ENCODE results near the gene CEP78.

Gene CEP78

DNA sequence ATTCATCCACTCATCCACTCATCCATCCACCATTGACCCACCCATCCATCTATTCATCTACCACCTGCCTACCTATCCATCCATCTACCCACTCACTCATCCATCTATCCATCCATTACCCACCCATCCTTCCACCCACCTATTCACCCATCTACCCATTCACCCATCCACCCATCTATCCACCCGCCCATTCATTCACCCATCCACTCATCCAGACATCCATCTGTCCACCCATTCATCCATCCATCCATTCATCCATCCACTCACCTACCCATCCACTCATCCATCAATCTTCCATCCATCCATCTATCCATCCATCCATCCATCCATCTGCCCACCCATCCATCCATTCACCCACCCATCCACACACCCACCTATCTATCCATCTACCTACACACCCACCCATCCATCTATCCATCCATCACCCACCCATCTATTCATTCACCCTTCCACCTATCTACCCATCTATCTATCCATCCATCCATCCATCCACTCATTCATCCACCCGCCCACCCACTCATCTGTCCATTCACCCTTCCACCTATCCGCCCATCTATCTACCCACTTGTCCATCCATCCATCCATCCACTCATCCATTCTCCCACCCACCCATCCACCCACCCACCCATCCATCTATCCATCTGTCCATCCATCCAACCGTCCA is 84.3 kb downstream of the CEP78 start:
- ATAC-seq (ENCODE audit: low read depth) (no peak), DNase-seq (ENCODE audit: low spot score) (no peak)
- H3K4me1 ChIP-seq (ENCODE audit: insufficient read depth, poor library complexity, severe bottlenecking): no peaks in the 10 kb centered on the region
- H3K4me3 ChIP-seq (ENCODE audit: severe bottlenecking): no peak overlapping the region
- H3K27ac ChIP-seq (ENCODE audit: poor library complexity, severe bottlenecking): no peak overlapping the region
- TF ChIP-seq, protein P1, sequence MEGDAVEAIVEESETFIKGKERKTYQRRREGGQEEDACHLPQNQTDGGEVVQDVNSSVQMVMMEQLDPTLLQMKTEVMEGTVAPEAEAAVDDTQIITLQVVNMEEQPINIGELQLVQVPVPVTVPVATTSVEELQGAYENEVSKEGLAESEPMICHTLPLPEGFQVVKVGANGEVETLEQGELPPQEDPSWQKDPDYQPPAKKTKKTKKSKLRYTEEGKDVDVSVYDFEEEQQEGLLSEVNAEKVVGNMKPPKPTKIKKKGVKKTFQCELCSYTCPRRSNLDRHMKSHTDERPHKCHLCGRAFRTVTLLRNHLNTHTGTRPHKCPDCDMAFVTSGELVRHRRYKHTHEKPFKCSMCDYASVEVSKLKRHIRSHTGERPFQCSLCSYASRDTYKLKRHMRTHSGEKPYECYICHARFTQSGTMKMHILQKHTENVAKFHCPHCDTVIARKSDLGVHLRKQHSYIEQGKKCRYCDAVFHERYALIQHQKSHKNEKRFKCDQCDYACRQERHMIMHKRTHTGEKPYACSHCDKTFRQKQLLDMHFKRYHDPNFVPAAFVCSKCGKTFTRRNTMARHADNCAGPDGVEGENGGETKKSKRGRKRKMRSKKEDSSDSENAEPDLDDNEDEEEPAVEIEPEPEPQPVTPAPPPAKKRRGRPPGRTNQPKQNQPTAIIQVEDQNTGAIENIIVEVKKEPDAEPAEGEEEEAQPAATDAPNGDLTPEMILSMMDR (IDR thresholded peaks at IDR 0.05; ENCODE audit: poor library complexity, severe bottlenecking): no peak
- no peaks in the 10 kb centered on the region for H3K9me3 ChIP-seq (ENCODE audit: severe bottlenecking)
- peaks cover 94% of the 10 kb centered on the region for H3K36me3 ChIP-seq (ENCODE audit: low read depth)
- H3K27me3 ChIP-seq (ENCODE audit: insufficient read depth, poor library complexity, severe bottlenecking): no peaks in the 10 kb centered on the region

DNA sequence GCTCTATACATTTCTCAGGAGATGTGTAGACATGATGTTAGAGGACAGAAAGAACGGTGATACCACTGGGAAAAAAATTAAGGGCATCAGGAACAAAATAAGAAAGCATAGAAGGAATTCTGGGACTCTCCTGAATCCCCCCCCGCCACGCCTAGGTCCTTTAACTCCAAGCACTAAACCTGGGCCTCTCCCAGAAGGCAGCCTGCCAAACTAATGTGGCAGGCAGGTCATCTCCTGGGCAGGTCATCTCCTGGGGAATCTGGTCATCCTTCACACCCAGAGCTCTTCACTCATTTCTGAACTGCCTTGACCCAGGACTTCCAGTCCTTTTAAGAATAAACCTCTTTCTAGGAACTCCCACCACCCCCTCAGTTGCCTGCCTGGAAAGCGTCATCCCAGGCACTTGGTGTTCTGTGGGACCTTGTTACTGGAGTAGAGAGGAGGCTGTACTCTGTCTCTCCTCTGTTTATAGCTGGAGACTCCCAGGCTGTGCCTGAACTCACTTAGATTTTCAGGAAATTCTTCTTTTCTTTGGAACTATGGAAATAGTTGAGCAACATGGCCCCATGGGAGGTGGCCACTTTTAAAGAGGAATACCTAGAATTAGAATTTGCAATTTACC is 85.1 kb downstream of the CEP78 start:
- Histone ChIP-seq H3K36me3 (ENCODE audit: low read depth) (peaks cover 94% of the 10 kb centered on the region), H3K27ac (ENCODE audit: poor library complexity, severe bottlenecking) (no peak overlapping the region), H3K4me1 (ENCODE audit: insufficient read depth, poor library complexity, severe bottlenecking) (no peaks in the 10 kb centered on the region), H3K27me3 (ENCODE audit: insufficient read depth, poor library complexity, severe bottlenecking) (no peaks in the 10 kb centered on the region), H3K4me3 (ENCODE audit: severe bottlenecking) (no peak overlapping the region), H3K9me3 (ENCODE audit: severe bottlenecking) (no peaks in the 10 kb centered on the region)
- ATAC-seq (ENCODE audit: low read depth): no peak
- no peak for DNase-seq (ENCODE audit: low spot score)
- TF ChIP-seq, protein P1 (IDR thresholded peaks at IDR 0.05; ENCODE audit: poor library complexity, severe bottlenecking): no peak

DNA sequence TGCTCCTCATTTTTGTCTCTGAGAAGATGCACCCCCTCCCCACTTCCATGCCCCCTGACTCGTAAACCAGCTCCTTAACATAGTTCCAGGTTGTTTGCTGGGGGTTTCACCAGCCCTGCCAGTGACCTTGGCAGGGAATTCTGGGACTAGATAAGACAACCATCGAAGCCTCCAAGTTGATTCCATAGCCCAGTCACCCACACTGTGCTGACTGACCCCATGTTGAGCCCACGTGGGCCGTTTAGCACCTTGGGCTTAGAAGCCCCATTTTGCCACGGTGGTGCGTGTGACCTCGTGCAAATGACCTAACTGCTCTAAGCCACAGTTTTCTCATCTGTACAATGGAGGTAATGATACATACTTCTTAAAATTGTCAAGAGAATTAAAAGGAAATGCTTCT is 85.6 kb downstream of the CEP78 start:
- no peak for DNase-seq (ENCODE audit: low spot score)
- no peak overlapping the region for H3K27ac ChIP-seq (ENCODE audit: poor library complexity, severe bottlenecking)
- peaks cover 94% of the 10 kb centered on the region for H3K36me3 ChIP-seq (ENCODE audit: low read depth)
- TF ChIP-seq, protein P1 (IDR thresholded peaks at IDR 0.05; ENCODE audit: poor library complexity, severe bottlenecking): no peak
- H3K4me1 ChIP-seq (ENCODE audit: insufficient read depth, poor library complexity, severe bottlenecking): no peaks in the 10 kb centered on the region
- H3K9me3 ChIP-seq (ENCODE audit: severe bottlenecking): no peaks in the 10 kb centered on the region
- no peak overlapping the region for H3K4me3 ChIP-seq (ENCODE audit: severe bottlenecking)
- H3K27me3 ChIP-seq (ENCODE audit: insufficient read depth, poor library complexity, severe bottlenecking): no peaks in the 10 kb centered on the region
- no peak for ATAC-seq (ENCODE audit: low read depth)

DNA sequence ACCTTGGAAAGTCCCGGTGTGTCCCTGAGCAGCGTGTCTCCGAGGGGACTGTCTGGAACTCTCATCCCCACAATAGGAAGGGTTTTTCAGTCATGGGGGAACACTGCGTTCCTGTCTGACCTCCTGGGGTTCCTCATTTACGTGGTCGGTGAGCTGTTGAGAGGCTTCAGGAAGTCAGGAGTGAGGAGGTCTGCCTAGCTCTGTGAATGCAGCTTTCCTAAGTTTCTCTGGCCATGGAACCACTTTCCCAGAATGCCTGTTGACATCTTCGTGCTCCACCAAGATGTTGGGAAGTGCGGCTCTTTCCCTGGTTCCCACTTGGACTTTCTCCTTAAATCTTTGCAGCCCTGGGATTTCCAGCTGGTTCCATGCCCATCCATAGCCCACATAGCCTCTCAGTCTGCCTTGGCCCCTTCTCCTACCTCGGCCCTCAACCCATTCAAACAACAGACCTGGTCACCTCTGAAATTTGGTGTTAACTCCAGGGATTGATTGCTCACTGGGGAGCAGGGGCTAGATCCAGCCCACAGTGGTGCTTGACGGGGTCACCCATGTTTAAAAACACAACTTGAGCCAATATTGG is 88.3 kb downstream of the CEP78 start:
- DNase-seq (ENCODE audit: low spot score) (no peak), ATAC-seq (ENCODE audit: low read depth) (no peak)
- H3K4me3 ChIP-seq (ENCODE audit: severe bottlenecking): no peak overlapping the region
- TF ChIP-seq, protein P1 (IDR thresholded peaks at IDR 0.05; ENCODE audit: poor library complexity, severe bottlenecking): no peak
- no peaks in the 10 kb centered on the region for H3K9me3 ChIP-seq (ENCODE audit: severe bottlenecking)
- H3K36me3 ChIP-seq (ENCODE audit: low read depth): peaks cover 91% of the 10 kb centered on the region
- no peaks in the 10 kb centered on the region for H3K4me1 ChIP-seq (ENCODE audit: insufficient read depth, poor library complexity, severe bottlenecking)
- no peak overlapping the region for H3K27ac ChIP-seq (ENCODE audit: poor library complexity, severe bottlenecking)
- no peaks in the 10 kb centered on the region for H3K27me3 ChIP-seq (ENCODE audit: insufficient read depth, poor library complexity, severe bottlenecking)

DNA sequence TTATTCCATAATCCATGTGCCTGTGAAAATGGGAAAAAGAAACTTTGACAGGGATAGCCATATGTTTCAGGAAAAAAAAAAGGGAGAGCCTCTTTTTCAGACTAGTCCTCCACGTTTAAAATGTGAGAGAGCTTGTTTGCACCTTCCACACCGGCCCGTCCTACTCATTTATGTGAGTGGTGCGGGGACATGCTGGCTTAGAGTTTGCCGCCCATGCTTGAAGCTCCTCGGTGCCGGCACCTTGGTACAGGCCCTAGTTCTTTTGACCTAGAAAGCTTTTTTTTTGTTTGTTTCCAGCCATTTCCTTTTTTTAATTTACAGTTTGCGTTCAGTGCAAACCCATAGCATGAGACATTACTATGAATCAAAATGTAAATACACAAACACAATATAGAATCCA is 88.8 kb downstream of the CEP78 start:
- Histone ChIP-seq H3K9me3 (ENCODE audit: severe bottlenecking) (no peaks in the 10 kb centered on the region), H3K4me1 (ENCODE audit: insufficient read depth, poor library complexity, severe bottlenecking) (no peaks in the 10 kb centered on the region), H3K27me3 (ENCODE audit: insufficient read depth, poor library complexity, severe bottlenecking) (no peaks in the 10 kb centered on the region), H3K4me3 (ENCODE audit: severe bottlenecking) (no peak overlapping the region), H3K36me3 (ENCODE audit: low read depth) (peaks cover 91% of the 10 kb centered on the region), H3K27ac (ENCODE audit: poor library complexity, severe bottlenecking) (no peak overlapping the region)
- no peak for ATAC-seq (ENCODE audit: low read depth)
- TF ChIP-seq, protein P1 (IDR thresholded peaks at IDR 0.05; ENCODE audit: poor library complexity, severe bottlenecking): no peak
- DNase-seq (ENCODE audit: low spot score): no peak

Measured in RWPE2 (cell line).